Activated CD8-positive, alpha-beta T cell treated with anti-CD3 and anti-CD28 coated beads for 36 hours (primary cell): ENCODE data around the gene PDK2. TPM values are rescaled to one million over a fixed set of nuclear protein-coding genes. Genes with fewer than 3 reads are reported as not detected.

Experiments
- ATAC-seq: fragments of 200-7000 bp; cut with Tn5 transposase; one replicate; pipeline ENCODE4 v1.10.0; 2021; ENCODE audit warnings: mild to moderate bottlenecking, moderate library complexity
- CTCF ChIA-PET: fragments of 350-600 bp; sonication (Branson Sonifier 250); formaldehyde crosslinking; loops from one replicate; lab custom pipeline; 2021; ENCODE audit warnings: antibody characterized with exemption; lab: Charles Lee
- POLR2A ChIA-PET: fragments of 350-600 bp; sonication (Branson Sonifier 250); formaldehyde crosslinking; loops from one replicate; lab custom pipeline; 2021; ENCODE audit warnings: antibody characterized with exemption; lab: Charles Lee
- DNase-seq: peaks from one replicate; pipeline ENCODE4 v3.0.0-alpha.2; 2020
- H3K27ac Mint-ChIP-seq: one replicate; pipeline ENCODE4 v1.8.0; 2021; ENCODE audit warnings: mild to moderate bottlenecking, mixed read lengths
- H3K27me3 Mint-ChIP-seq: one replicate; pipeline ENCODE4 v1.8.0; 2021; ENCODE audit warnings: mixed read lengths
- H3K36me3 Mint-ChIP-seq: one replicate; pipeline ENCODE4 v1.8.0; 2021; ENCODE audit warnings: low read depth, mixed read lengths
- H3K4me1 Mint-ChIP-seq: one replicate; pipeline ENCODE4 v1.8.0; 2021; ENCODE audit warnings: low read depth, mixed read lengths
- H3K4me3 Mint-ChIP-seq: one replicate; pipeline ENCODE4 v1.8.0; 2021; ENCODE audit warnings: mild to moderate bottlenecking, moderate library complexity, mixed read lengths
- H3K9me3 Mint-ChIP-seq: one replicate; pipeline ENCODE4 v1.8.0; 2021; ENCODE audit warnings: mixed read lengths
- CTCF ChIP-seq: fragments of 200-600 bp; IDR thresholded peaks from one replicate; pipeline ENCODE4 v1.8.0; 2022; ENCODE audit warnings: antibody characterized with exemption, mild to moderate bottlenecking
- intact Hi-C: fragments of 100-400 bp; cut with micrococcal nuclease; formaldehyde crosslinking; loops from one replicate; pipeline ENCODE4 v1.10.0; 2022
- total RNA-seq, 2 experiments: library from RNA; stranded (reverse); gene quantifications; one replicate each; pipeline ENCODE4 v1.2.3, GENCODE V29; 2021

PDK2 gene
- total RNA-seq, 2 experiments from 2014 or later, result 6.0 to 7.7 TPM

- Mint-ChIP-seq H3K36me3 (no peaks in the 10 kb centered on the region), H3K9me3 (no peaks in the 10 kb centered on the region), H3K27me3 (no peaks in the 10 kb centered on the region), H3K4me1 (no peaks in the 10 kb centered on the region), H3K27ac (no peak overlapping the region), H3K4me3 (no peak overlapping the region)
- intact Hi-C loops, result loop anchor here (1.0 kb wide), 1 partner anchor 61 kb away; no protein-coding TSS in a partner anchor
- TF ChIP-seq CTCF, result peak; percentile 100
- POLR2A ChIA-PET, result interaction anchor here (0.6 to 0.9 kb wide), 3 partner anchors 13 to 155 kb away, joined by 3 read pairs; no protein-coding TSS in a partner anchor
- peak; percentile 92 for ATAC-seq
- peak; percentile 84 for DNase-seq
- CTCF ChIA-PET, result interaction anchor here (0.6 to 2.9 kb wide), 36 partner anchors 9 to 320 kb away, joined by 3 to 140 read pairs (median 5); partner anchors contain the start of gene ITGA3
Measured at GRCh38 chr17:50087246-50087911, 7.8 kb upstream of the PDK2 start.

GRCh38 chr17:50087912-50088405 is 7.2 kb upstream of the PDK2 start:
- no peaks in the 10 kb centered on the region for H3K27me3 Mint-ChIP-seq
- H3K36me3 Mint-ChIP-seq, result no peaks in the 10 kb centered on the region
- DNase-seq (no peak), ATAC-seq (no peak)
- TF ChIP-seq CTCF, result no peak
- no peaks in the 10 kb centered on the region for H3K9me3 Mint-ChIP-seq
- H3K4me1 Mint-ChIP-seq, result no peaks in the 10 kb centered on the region
- ChIA-PET POLR2A (interaction anchor here (0.9 kb wide), 1 partner anchor 12 kb away, joined by 3 read pairs; no protein-coding TSS in a partner anchor), CTCF (interaction anchor here (0.6 to 2.9 kb wide), 30 partner anchors 9 to 229 kb away, joined by 3 to 140 read pairs (median 6); partner anchors contain the start of gene ITGA3)
- no peak overlapping the region for H3K27ac Mint-ChIP-seq
- intact Hi-C loops, result loop anchor here (1.0 kb wide), 1 partner anchor 62 kb away; no protein-coding TSS in a partner anchor
- no peak overlapping the region for H3K4me3 Mint-ChIP-seq

GRCh38 chr17:50088952-50089825 is 6.0 kb upstream of the PDK2 start:
- Mint-ChIP-seq H3K27ac (no peak overlapping the region), H3K4me3 (no peak overlapping the region), H3K9me3 (no peaks in the 10 kb centered on the region), H3K4me1 (peaks cover 2% of the 10 kb centered on the region), H3K27me3 (no peaks in the 10 kb centered on the region), H3K36me3 (no peaks in the 10 kb centered on the region)
- intact Hi-C loops, result no loop called here
- TF ChIP-seq CTCF, result no peak
- POLR2A ChIA-PET, result no interaction called here
- no peak for ATAC-seq
- DNase-seq, result no peak
- CTCF ChIA-PET, result interaction anchor here (1.7 to 2.9 kb wide), 2 partner anchors 21 to 60 kb away, joined by 4 to 140 read pairs; no protein-coding TSS in a partner anchor

- ChIA-PET POLR2A (no interaction called here), CTCF (interaction anchor here (5.1 to 5.2 kb wide), 2 partner anchors 36 to 111 kb away, joined by 30 to 60 read pairs; partner anchors contain the start of genes COL1A1 and ITGA3)
- no peak for TF ChIP-seq CTCF
- intact Hi-C loops, result no loop called here
- Mint-ChIP-seq H3K4me3 (no peak overlapping the region), H3K27ac (no peak overlapping the region), H3K9me3 (no peaks in the 10 kb centered on the region), H3K36me3 (no peaks in the 10 kb centered on the region), H3K4me1 (peaks cover 8% of the 10 kb centered on the region), H3K27me3 (no peaks in the 10 kb centered on the region)
- no peak for ATAC-seq
- no peak for DNase-seq
Measured at GRCh38 chr17:50090071-50090470, 5.1 kb upstream of the PDK2 start.
